ENCODE data around the gene ARHGEF1.

Gene ARHGEF1

DNA sequence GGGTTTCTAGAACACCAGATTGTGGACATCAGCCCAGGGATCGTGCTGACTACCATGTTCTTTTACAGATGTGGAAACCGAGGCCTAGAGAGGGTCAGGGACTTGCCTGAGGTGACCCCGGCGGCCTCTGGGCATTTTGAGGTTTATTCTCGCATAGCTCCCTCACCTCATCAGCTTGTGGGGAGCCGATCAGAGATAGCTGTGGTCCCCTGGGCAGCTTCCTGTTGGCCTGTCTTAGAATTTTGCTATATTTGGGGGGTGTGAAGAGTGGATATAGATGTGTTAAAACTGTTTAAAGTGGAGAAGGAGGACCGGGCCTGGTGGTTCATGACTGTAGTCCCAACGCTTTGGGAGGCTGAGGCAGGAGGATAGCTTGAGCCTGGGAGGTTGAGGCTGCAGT is 6.9 kb downstream of the ARHGEF1 start:
- H3K4me3 ChIP-seq (ENCODE audit: low read depth, low read length), result no peak overlapping the region
- no peak for DNase-seq (ENCODE audit: low read depth)
- TF ChIP-seq POLR2A (IDR thresholded peaks at IDR 0.05; ENCODE audit: extremely low read depth, insufficient read length), result no peak
- TF ChIP-seq, protein P1, sequence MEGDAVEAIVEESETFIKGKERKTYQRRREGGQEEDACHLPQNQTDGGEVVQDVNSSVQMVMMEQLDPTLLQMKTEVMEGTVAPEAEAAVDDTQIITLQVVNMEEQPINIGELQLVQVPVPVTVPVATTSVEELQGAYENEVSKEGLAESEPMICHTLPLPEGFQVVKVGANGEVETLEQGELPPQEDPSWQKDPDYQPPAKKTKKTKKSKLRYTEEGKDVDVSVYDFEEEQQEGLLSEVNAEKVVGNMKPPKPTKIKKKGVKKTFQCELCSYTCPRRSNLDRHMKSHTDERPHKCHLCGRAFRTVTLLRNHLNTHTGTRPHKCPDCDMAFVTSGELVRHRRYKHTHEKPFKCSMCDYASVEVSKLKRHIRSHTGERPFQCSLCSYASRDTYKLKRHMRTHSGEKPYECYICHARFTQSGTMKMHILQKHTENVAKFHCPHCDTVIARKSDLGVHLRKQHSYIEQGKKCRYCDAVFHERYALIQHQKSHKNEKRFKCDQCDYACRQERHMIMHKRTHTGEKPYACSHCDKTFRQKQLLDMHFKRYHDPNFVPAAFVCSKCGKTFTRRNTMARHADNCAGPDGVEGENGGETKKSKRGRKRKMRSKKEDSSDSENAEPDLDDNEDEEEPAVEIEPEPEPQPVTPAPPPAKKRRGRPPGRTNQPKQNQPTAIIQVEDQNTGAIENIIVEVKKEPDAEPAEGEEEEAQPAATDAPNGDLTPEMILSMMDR (IDR thresholded peaks at IDR 0.05; ENCODE audit: low read depth, low read length), result no peak
- TF ChIP-seq, protein P2, sequence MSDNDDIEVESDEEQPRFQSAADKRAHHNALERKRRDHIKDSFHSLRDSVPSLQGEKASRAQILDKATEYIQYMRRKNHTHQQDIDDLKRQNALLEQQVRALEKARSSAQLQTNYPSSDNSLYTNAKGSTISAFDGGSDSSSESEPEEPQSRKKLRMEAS (IDR thresholded peaks at IDR 0.05; ENCODE audit: low read depth, low read length), result no peak
- no peak for TF ChIP-seq MYC (IDR thresholded peaks at IDR 0.05; ENCODE audit: low read depth, low read length)

DNA sequence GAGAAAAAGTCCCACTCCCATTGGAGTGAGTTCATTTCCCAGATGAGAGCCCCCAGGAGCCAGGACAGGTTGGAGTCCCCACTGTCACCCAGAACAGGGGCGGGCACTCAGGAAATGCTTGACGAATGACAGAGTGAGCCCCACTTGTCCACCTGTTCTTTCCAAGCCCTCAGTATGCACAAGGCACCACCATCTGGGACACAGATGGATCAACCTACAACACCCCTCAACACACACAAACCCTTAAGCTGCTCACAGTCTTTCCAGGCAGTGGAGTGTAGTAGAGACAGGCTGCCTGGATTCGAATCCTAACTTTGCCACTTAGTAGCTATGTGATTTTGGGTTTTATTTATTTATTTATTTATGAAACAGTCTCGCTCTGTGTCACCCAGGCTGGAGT is 8.0 kb downstream of the ARHGEF1 start:
- H3K4me3 ChIP-seq (ENCODE audit: low read depth, low read length), result no peak overlapping the region
- TF ChIP-seq, protein P2 (IDR thresholded peaks at IDR 0.05; ENCODE audit: low read depth, low read length), result no peak
- TF ChIP-seq MYC (IDR thresholded peaks at IDR 0.05; ENCODE audit: low read depth, low read length) (no peak), POLR2A (IDR thresholded peaks at IDR 0.05; ENCODE audit: extremely low read depth, insufficient read length) (no peak)
- TF ChIP-seq, protein P1 (IDR thresholded peaks at IDR 0.05; ENCODE audit: low read depth, low read length), result no peak
- no peak for DNase-seq (ENCODE audit: low read depth)

DNA sequence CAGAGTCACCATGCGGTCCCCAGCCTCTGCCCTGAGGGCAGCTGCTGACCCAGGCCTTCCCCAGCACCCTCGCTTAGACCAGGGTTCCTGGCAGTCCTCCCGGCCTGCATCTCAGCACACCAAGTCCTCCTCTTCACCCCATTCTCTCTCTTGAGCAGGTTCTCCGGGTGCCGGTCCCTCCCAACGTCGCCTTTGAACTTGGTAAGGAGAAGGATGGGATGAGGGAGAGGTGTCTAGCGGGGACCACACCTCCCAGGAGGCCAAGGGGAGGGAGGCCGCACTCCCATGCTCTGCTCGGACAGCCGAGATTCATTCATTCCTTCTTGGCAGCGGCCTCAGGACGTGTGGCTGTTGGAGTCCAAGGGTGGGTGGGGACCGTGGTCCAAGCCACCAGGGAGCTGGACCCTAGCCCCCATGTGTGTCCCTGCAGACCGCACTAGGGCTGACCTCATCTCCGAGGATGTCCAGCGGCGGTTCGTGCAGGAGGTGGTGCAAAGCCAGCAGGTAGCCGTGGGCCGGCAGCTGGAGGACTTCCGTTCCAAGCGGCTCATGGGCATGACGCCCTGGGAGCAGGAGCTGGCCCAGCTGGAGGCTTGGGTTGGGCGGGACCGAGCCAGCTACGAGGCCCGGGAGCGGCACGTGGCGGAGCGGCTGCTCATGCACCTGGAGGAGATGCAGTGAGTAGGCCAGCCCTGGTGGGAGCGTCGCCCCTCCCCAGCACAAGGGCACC is 9.4 kb downstream of the ARHGEF1 start:
- DNase-seq (ENCODE audit: low read depth), result no peak
- H3K4me3 ChIP-seq (ENCODE audit: low read depth, low read length), result no peak overlapping the region
- TF ChIP-seq, protein P1 (IDR thresholded peaks at IDR 0.05; ENCODE audit: low read depth, low read length), result no peak

- no peak overlapping the region for H3K4me3 ChIP-seq (ENCODE audit: low read depth, low read length)
- peak; percentile 40 for DNase-seq (ENCODE audit: low read depth)
- no peak for TF ChIP-seq MYC (IDR thresholded peaks at IDR 0.05; ENCODE audit: low read depth, low read length)
- TF ChIP-seq, protein P2 (IDR thresholded peaks at IDR 0.05; ENCODE audit: low read depth, low read length), result no peak
- TF ChIP-seq, protein P1 (IDR thresholded peaks at IDR 0.05; ENCODE audit: low read depth, low read length), result peak; percentile 13
- TF ChIP-seq POLR2A (IDR thresholded peaks at IDR 0.05; ENCODE audit: extremely low read depth, insufficient read length), result no peak
Measured at GRCh38 chr19:41893899-41894298, 10.9 kb downstream of the ARHGEF1 start.

- TF ChIP-seq, protein P1 (IDR thresholded peaks at IDR 0.05; ENCODE audit: low read depth, low read length), result no peak
- TF ChIP-seq, protein P2 (IDR thresholded peaks at IDR 0.05; ENCODE audit: low read depth, low read length), result no peak
- no peak for TF ChIP-seq POLR2A (IDR thresholded peaks at IDR 0.05; ENCODE audit: extremely low read depth, insufficient read length)
- TF ChIP-seq MYC (IDR thresholded peaks at IDR 0.05; ENCODE audit: low read depth, low read length), result no peak
- no peak for DNase-seq (ENCODE audit: low read depth)
- no peak overlapping the region for H3K4me3 ChIP-seq (ENCODE audit: low read depth, low read length)
Measured at GRCh38 chr19:41894350-41894749, 11.4 kb downstream of the ARHGEF1 start.
